ENCODE data around the gene CDC42EP2. TPM values are rescaled to one million over a fixed set of nuclear protein-coding genes. Genes with fewer than 3 reads are reported as not detected.
A peak's percentile ranks its signal among the peaks of the same experiment; 100 is the strongest.

Gene CDC42EP2
- total and polyA plus RNA-seq, 2 experiments from 2014 or later: 32.1 to 37.9 TPM

DNA sequence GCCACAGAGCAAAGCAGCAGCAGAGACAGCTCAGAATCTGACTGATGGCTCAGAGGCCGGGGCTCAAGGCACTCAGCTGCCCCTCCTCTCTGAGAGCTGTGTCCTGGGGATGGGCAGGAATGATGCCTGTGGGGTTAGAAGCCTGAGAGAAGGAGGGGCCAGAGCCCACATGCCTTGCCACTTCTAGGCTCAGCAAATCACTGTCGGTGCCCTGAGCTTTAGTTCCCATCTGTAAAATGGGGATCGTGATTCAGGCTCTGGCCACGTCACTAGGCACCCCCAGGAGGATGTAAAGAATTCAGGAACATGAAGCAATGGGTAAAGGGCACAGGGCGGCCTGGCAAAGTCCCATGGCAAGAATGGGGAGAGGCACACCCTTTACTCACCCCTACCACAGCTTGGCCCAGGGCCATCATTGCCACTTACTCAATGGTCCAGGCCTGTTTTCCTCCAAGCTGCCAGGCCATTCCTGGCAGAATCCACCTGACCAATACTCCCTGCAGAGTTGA is 3.4 kb upstream of the CDC42EP2 start:
- Histone ChIP-seq H3K4me3 (no peak overlapping the region), H3K9me3 (ENCODE audit: low read depth) (no peaks in the 10 kb centered on the region), H3K4me2 (ENCODE audit: unreplicated experiment) (no peak overlapping the region), H3K9ac (no peak overlapping the region), H2AFZ (no peak overlapping the region), H4K20me1 (ENCODE audit: insufficient read depth) (no peaks in the 10 kb centered on the region), H3F3A (ENCODE audit: insufficient read depth) (peaks cover 19% of the 10 kb centered on the region), H3K27ac (no peak overlapping the region), H3K36me3 (ENCODE audit: low read depth) (no peaks in the 10 kb centered on the region), H3K79me2 (ENCODE audit: insufficient read depth) (peaks cover 30% of the 10 kb centered on the region), H3K4me1 (ENCODE audit: insufficient read depth) (peaks cover 13% of the 10 kb centered on the region), H3K9me2 (ENCODE audit: insufficient read depth) (no peaks in the 10 kb centered on the region), H3K27me3 (replicated peaks; ENCODE audit: insufficient read depth) (no peaks in the 10 kb centered on the region)
- 93 to 94% methylated on average over 5 of the region's 5 CpGs for WGBS, 2 experiments (ENCODE audit: low coverage in 1 of 2, low lambda C conversion rate in 2 of 2, missing lambda C conversion rate in 2 of 2)
- in situ Hi-C loops (cut with MboI): no loop called here
- no peak for DNase-seq
- TF ChIP-seq EZH2 (IDR thresholded peaks at IDR 0.05; ENCODE audit: insufficient read depth, poor library complexity, severe bottlenecking) (no peak), EZH2phosphoT487 (IDR thresholded peaks at IDR 0.05; ENCODE audit: insufficient read depth, low read depth) (no peak)

DNA sequence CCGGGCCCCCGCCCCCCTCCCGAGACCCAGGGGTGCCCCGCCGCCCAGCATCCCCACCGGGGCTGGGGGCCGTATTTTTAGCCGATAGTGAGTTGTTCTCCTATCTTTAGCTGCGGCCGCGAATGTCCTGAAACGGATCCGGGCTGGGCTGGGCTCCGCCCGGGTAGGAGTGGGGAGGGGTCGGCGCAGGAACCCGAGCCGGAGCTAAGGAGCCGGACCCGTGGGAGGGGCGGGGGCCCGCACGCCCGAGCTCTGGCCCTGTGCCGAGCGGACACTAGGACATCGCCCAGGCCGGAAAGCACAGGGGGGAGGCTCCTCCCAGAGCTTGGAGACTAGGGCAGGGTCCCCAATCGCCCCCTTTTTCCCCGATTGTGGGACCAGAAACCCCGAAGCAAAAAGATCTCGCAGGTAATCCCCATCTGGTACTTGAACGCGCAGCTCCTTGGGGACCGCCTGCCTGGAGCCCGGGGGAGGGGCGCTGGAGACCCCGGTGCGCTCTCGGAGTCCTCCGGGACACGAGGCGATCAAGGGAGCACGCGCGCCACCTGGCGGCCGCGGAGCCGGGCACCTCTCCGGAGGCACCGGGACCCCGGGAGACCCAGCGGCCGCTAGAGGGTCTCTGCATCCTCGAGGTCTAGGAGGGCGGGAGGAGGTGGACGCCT is 669 bp downstream of the CDC42EP2 start:
- peak; percentile 79 for DNase-seq
- Histone ChIP-seq H3K79me2 (ENCODE audit: insufficient read depth) (peaks cover 61% of the 10 kb centered on the region), H3F3A (ENCODE audit: insufficient read depth) (peaks cover 36% of the 10 kb centered on the region)

DNA sequence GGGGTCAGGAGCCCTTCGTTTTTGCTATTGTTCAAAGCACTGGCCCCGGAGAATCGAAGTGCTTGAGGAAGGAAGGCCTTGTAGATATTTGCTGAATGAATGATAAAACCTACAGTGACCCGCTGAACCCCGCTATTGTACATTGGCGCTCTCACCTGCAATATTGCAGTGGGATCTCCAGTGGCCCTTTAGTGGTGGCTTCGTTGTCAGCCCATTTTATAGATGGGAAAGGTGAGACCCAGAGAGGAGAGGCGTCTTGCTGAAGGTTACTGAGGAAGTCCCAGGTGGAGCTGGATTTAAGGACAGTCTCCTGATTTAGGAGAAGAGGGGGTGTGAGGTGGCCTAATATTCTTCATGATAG is 1.2 kb downstream of the CDC42EP2 start:
- Histone ChIP-seq H3K9ac (peak overlapping the region; percentile 99), H3K9me3 (ENCODE audit: low read depth) (no peaks in the 10 kb centered on the region), H3K27ac (peak overlapping the region; percentile 97), H3K79me2 (ENCODE audit: insufficient read depth) (peaks cover 66% of the 10 kb centered on the region), H2AFZ (no peak overlapping the region), H3K4me1 (ENCODE audit: insufficient read depth) (peaks cover 27% of the 10 kb centered on the region), H3K9me2 (ENCODE audit: insufficient read depth) (no peaks in the 10 kb centered on the region), H3K36me3 (ENCODE audit: low read depth) (peaks cover 6% of the 10 kb centered on the region; the same call in 1 of the 2 replicates), H3K4me2 (ENCODE audit: unreplicated experiment) (peak overlapping the region; percentile 96), H3F3A (ENCODE audit: insufficient read depth) (peaks cover 36% of the 10 kb centered on the region), H4K20me1 (ENCODE audit: insufficient read depth) (no peaks in the 10 kb centered on the region; the same call in 1 of the 2 replicates), H3K4me3 (peak overlapping the region; percentile 88), H3K27me3 (replicated peaks; ENCODE audit: insufficient read depth) (no peaks in the 10 kb centered on the region)
- in situ Hi-C loops (cut with MboI): no loop called here
- 0 out of 2 replicates have a peak, but pooled peaks have one; percentile 15 for TF ChIP-seq EZH2phosphoT487 (IDR thresholded peaks at IDR 0.05; ENCODE audit: insufficient read depth, low read depth)
- no peak for TF ChIP-seq EZH2 (IDR thresholded peaks at IDR 0.05; ENCODE audit: insufficient read depth, poor library complexity, severe bottlenecking)
- WGBS, 2 experiments (ENCODE audit: low coverage in 1 of 2, low lambda C conversion rate in 2 of 2, missing lambda C conversion rate in 2 of 2): 4 to 8% methylated on average over 8 of the region's 8 CpGs
- DNase-seq: no peak

More for the DNA sequence above, 669 bp downstream of the CDC42EP2 start:
- H3K4me1 ChIP-seq (ENCODE audit: insufficient read depth): peaks cover 27% of the 10 kb centered on the region
- peak overlapping the region; percentile 88 for H3K4me3 ChIP-seq
- no peaks in the 10 kb centered on the region; the same call in 1 of the 2 replicates for H4K20me1 ChIP-seq (ENCODE audit: insufficient read depth)
- in situ Hi-C loops (cut with MboI): no loop called here
- no peaks in the 10 kb centered on the region for H3K9me3 ChIP-seq (ENCODE audit: low read depth)
- peak overlapping the region; percentile 96 for H3K4me2 ChIP-seq (ENCODE audit: unreplicated experiment)
- no peaks in the 10 kb centered on the region for H3K27me3 ChIP-seq (replicated peaks; ENCODE audit: insufficient read depth)
- TF ChIP-seq EZH2 (IDR thresholded peaks at IDR 0.05; ENCODE audit: insufficient read depth, poor library complexity, severe bottlenecking): no peak
- TF ChIP-seq EZH2phosphoT487 (IDR thresholded peaks at IDR 0.05; ENCODE audit: insufficient read depth, low read depth): 0 out of 2 replicates have a peak, but pooled peaks have one; percentile 50
- peaks cover 1% of the 10 kb centered on the region; the same call in 1 of the 2 replicates for H3K36me3 ChIP-seq (ENCODE audit: low read depth)
- H2AFZ ChIP-seq: peak overlapping the region; percentile 4; the same call in 1 of the 2 replicates
- H3K9ac ChIP-seq: peak overlapping the region; percentile 99
- H3K27ac ChIP-seq: peak overlapping the region; percentile 97
- no peaks in the 10 kb centered on the region for H3K9me2 ChIP-seq (ENCODE audit: insufficient read depth)
- WGBS, 2 experiments (ENCODE audit: low coverage in 1 of 2, low lambda C conversion rate in 2 of 2, missing lambda C conversion rate in 2 of 2): 2% methylated on average over 50 to 52 of the region's 59 CpGs

DNA sequence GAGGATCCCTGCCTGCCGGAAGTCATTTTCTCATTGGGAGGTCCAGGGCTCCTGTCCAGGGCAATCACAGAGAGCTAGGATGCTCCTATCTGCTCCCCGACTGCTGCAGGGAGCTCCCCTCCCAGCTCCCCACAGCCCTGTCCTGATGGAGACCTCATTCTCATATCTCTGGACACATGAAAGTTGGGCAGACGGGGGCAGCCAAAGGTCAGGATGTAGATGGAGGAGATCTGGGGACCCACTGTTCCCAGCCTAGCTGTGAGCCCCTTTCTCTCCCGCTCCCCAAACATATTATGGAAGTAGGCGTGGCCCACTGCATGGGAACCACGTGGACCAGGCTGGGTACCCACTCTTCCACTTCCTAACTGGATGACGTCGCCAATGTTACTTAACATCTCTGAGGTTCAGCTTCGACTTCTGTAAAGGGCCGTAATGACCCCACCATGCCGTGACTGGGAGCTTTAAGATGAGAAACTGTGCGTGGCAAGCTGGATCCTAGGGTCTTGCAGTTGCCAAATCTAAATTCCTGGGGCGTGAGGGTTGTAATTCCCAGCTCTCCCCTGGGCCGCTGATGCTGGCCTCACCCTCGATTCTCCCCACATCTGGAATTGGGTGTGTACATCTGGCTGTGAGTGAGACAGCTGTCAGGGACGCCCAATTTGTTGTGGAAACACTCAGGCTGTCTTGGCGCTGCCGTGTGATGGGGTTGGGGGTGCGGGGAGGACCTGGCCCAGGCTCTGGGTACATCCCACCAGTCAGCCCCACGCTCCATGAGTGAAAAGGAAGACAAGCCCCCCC is 1.8 kb downstream of the CDC42EP2 start:
- Histone ChIP-seq H3K9me2 (ENCODE audit: insufficient read depth) (no peaks in the 10 kb centered on the region), H3K9me3 (ENCODE audit: low read depth) (no peaks in the 10 kb centered on the region), H4K20me1 (ENCODE audit: insufficient read depth) (no peaks in the 10 kb centered on the region; the same call in 1 of the 2 replicates), H3F3A (ENCODE audit: insufficient read depth) (peaks cover 36% of the 10 kb centered on the region), H2AFZ (no peak overlapping the region), H3K4me3 (peak overlapping the region; percentile 88), H3K9ac (peak overlapping the region; percentile 99), H3K4me1 (ENCODE audit: insufficient read depth) (peaks cover 27% of the 10 kb centered on the region), H3K27ac (peak overlapping the region; percentile 97), H3K79me2 (ENCODE audit: insufficient read depth) (peaks cover 72% of the 10 kb centered on the region), H3K27me3 (replicated peaks; ENCODE audit: insufficient read depth) (no peaks in the 10 kb centered on the region), H3K36me3 (ENCODE audit: low read depth) (peaks cover 11% of the 10 kb centered on the region; the same call in 1 of the 2 replicates), H3K4me2 (ENCODE audit: unreplicated experiment) (peak overlapping the region; percentile 96)
- 1 to 2% methylated on average over 20 of the region's 20 CpGs for WGBS, 2 experiments (ENCODE audit: low coverage in 1 of 2, low lambda C conversion rate in 2 of 2, missing lambda C conversion rate in 2 of 2)
- DNase-seq: peak; percentile 100
- in situ Hi-C loops (cut with MboI): no loop called here
- TF ChIP-seq EZH2phosphoT487 (IDR thresholded peaks at IDR 0.05; ENCODE audit: insufficient read depth, low read depth): no peak
